H1 (cell line): ENCODE measurements around the gene TEX14. TPM values are rescaled to one million over a fixed set of nuclear protein-coding genes. Genes with fewer than 3 reads are reported as not detected.
"Not testable (repeated sequence)": the region's sequence is repeated elsewhere in the genome, so short reads cannot be mapped to it uniquely, and the experiment has no call there.

Experiments
- CTCF ChIA-PET: fragments of 300-600 bp; sonication (Branson Sonifier 250); formaldehyde crosslinking; loops from one replicate; lab custom pipeline; 2021; ENCODE audit not compliant: partially characterized antibody; lab: Charles Lee
- POLR2A ChIA-PET: fragments of 300-600 bp; sonication (Branson Sonifier 250); formaldehyde crosslinking; loops from one replicate; lab custom pipeline; 2021; ENCODE audit warnings: inconsistent platforms; ENCODE audit not compliant: partially characterized antibody; lab: Charles Lee
- DNase-seq, 2 experiments: peaks; one replicate each; pipeline versions ENCODE4 v3.0.0 to v3.0.0-alpha.2; 2010 to 2022; ENCODE audit warnings: low spot score in 2 of 2, low read depth in 1 of 2, mixed read lengths in 1 of 2
- FAIRE-seq: peaks from 2 replicates; lab custom pipeline; 2011; peaks lifted over from hg19 to GRCh38; lab: Jason Lieb, UNC
- H2AFZ ChIP-seq: 2 replicates; pipeline ENCODE4 v1.8.1; 2012; ENCODE audit warnings: low read length, inconsistent platforms
- H2AK5ac ChIP-seq: 2 replicates; pipeline ENCODE4 v1.6.1; 2013; ENCODE audit warnings: low read depth, low read length
- H2BK120ac ChIP-seq: replicated peaks from 2 replicates; pipeline ENCODE3; 2013; ENCODE audit warnings: low read depth, low read length, inconsistent platforms
- H2BK12ac ChIP-seq: 2 replicates; pipeline ENCODE4 v1.6.1; 2013; ENCODE audit warnings: low read depth, low read length
- H2BK15ac ChIP-seq: 2 replicates; pipeline ENCODE4 v1.6.1; 2013; ENCODE audit warnings: low read length
- H2BK20ac ChIP-seq: 2 replicates; pipeline ENCODE4 v1.6.1; 2013; ENCODE audit warnings: low read length
- H2BK5ac ChIP-seq: 2 replicates; pipeline ENCODE4 v1.6.1; 2013; ENCODE audit warnings: low read depth, low read length
- H3K14ac ChIP-seq: 2 replicates; pipeline ENCODE4 v1.6.1; 2013; ENCODE audit warnings: inconsistent platforms; ENCODE audit not compliant: insufficient read length
- H3K18ac ChIP-seq: 2 replicates; pipeline ENCODE4 v1.6.1; 2013; ENCODE audit warnings: low read length; ENCODE audit errors: extremely low read depth
- H3K23ac ChIP-seq: 2 replicates; pipeline ENCODE4 v1.6.1; 2013; ENCODE audit warnings: inconsistent platforms; ENCODE audit not compliant: insufficient read length
- H3K23me2 ChIP-seq: 2 replicates; pipeline ENCODE4 v1.6.1; 2013; ENCODE audit warnings: low read depth, low read length
- H3K27ac ChIP-seq: 2 replicates; pipeline ENCODE4 v1.6.1; 2011; ENCODE audit warnings: low read depth, low read length, inconsistent platforms
- H3K27me3 ChIP-seq, 4 experiments: replicated peaks in 1 of 4; 1 replicate in 1 of 4; 2 replicates in 3 of 4; pipeline versions ENCODE4 v1.6.1 to v1.8.1; 2011 to 2013; ENCODE audit warnings: low read length in 3 of 4, mild to moderate bottlenecking in 3 of 4, inconsistent platforms in 2 of 4, mixed read lengths in 2 of 4, moderate library complexity in 1 of 4; ENCODE audit not compliant: control insufficient read depth in 3 of 4, insufficient read depth in 3 of 4; ENCODE audit errors: extremely low read depth in 1 of 4
- H3K36me3 ChIP-seq, 4 experiments: 2 replicates each; pipeline versions ENCODE4 v1.6.1 to v1.8.1; 2011 to 2013; ENCODE audit warnings: mild to moderate bottlenecking in 4 of 4, low read length in 3 of 4, moderate library complexity in 2 of 4, control low read depth in 1 of 4, inconsistent platforms in 1 of 4; ENCODE audit not compliant: insufficient read depth in 4 of 4, control insufficient read depth in 2 of 4
- H3K4ac ChIP-seq: replicated peaks from 2 replicates; pipeline ENCODE3; 2013; ENCODE audit warnings: low read length, low read depth, mixed read lengths, inconsistent platforms; ENCODE audit not compliant: insufficient read length
- H3K4me1 ChIP-seq, 4 experiments: replicated peaks in 1 of 4; 1 replicate in 1 of 4; 2 replicates in 3 of 4; pipeline versions ENCODE4 v1.6.1 to v1.8.1; 2011 to 2013; ENCODE audit warnings: low read length in 3 of 4, inconsistent platforms in 2 of 4, mixed read lengths in 1 of 4; ENCODE audit not compliant: insufficient read depth in 4 of 4, control insufficient read depth in 3 of 4
- H3K4me2 ChIP-seq, 2 experiments: 2 replicates each; pipeline versions ENCODE4 v1.6.1 to v1.8.1; 2011 to 2013; ENCODE audit warnings: low read depth in 2 of 2, low read length in 2 of 2, control low read depth in 1 of 2, inconsistent platforms in 1 of 2, mild to moderate bottlenecking in 1 of 2; ENCODE audit not compliant: insufficient read depth in 1 of 2
- H3K4me3 ChIP-seq, 4 experiments: fragments of 200-600, 300-600 bp in 1 of 4; sonication (generic), shearing (Covaris generic), sonication (Bioruptor Twin) in 1 of 4; 2 replicates each; pipeline versions ENCODE4 v1.5.1 to v1.8.1; 2011 to 2016; ENCODE audit warnings: low read length in 4 of 4, low read depth in 3 of 4, control low read depth in 2 of 4, inconsistent platforms in 2 of 4, mild to moderate bottlenecking in 2 of 4, mixed read lengths in 1 of 4, moderate library complexity in 1 of 4; ENCODE audit not compliant: insufficient read depth in 2 of 4; ENCODE audit errors: extremely low read depth in 1 of 4
- H3K56ac ChIP-seq: replicated peaks from 2 replicates; pipeline ENCODE3; 2013; ENCODE audit warnings: low read depth, mild to moderate bottlenecking, mixed read lengths, low read length, inconsistent platforms; ENCODE audit not compliant: insufficient read length
- H3K79me1 ChIP-seq: 2 replicates; pipeline ENCODE4 v1.6.1; 2013; ENCODE audit warnings: low read depth, low read length, control low read depth
- H3K79me2 ChIP-seq, 2 experiments: 2 replicates each; pipeline versions ENCODE4 v1.6.1 to v1.8.1; 2012 to 2013; ENCODE audit warnings: low read length in 2 of 2, mild to moderate bottlenecking in 2 of 2, inconsistent platforms in 1 of 2; ENCODE audit not compliant: insufficient read depth in 2 of 2, control insufficient read depth in 1 of 2
- H3K9ac ChIP-seq, 4 experiments: replicated peaks in 1 of 4; 1 replicate in 1 of 4; 2 replicates in 3 of 4; pipeline versions ENCODE4 v1.6.1 to v1.8.1; 2011 to 2013; ENCODE audit warnings: low read depth in 3 of 4, low read length in 3 of 4, control low read depth in 2 of 4, mild to moderate bottlenecking in 2 of 4, moderate library complexity in 2 of 4, inconsistent platforms in 1 of 4; ENCODE audit errors: extremely low read depth in 1 of 4
- H3K9me3 ChIP-seq, 2 experiments: 2 replicates each; pipeline versions ENCODE4 v1.6.1 to v1.8.1; 2012 to 2013; ENCODE audit warnings: mild to moderate bottlenecking in 2 of 2, moderate library complexity in 2 of 2, control low read depth in 1 of 2, inconsistent platforms in 1 of 2, low read depth in 1 of 2, low read length in 1 of 2, mixed read lengths in 1 of 2; ENCODE audit not compliant: insufficient read depth in 2 of 2
- H4K20me1 ChIP-seq, 2 experiments: replicated peaks in 1 of 2; 2 replicates each; pipeline versions ENCODE3 to v1.8.1; 2011 to 2013; ENCODE audit warnings: inconsistent platforms in 2 of 2, low read length in 2 of 2, mild to moderate bottlenecking in 1 of 2; ENCODE audit not compliant: insufficient read depth in 2 of 2, control insufficient read depth in 1 of 2
- H4K5ac ChIP-seq: 2 replicates; pipeline ENCODE4 v1.6.1; 2013; ENCODE audit warnings: low read length, low read depth, mixed read lengths, inconsistent platforms; ENCODE audit not compliant: insufficient read length
- H4K8ac ChIP-seq: 2 replicates; pipeline ENCODE4 v1.8.0; 2013; ENCODE audit warnings: mild to moderate bottlenecking, moderate library complexity, low read length, inconsistent platforms; ENCODE audit not compliant: insufficient read depth; ENCODE audit errors: extremely low read depth
- H4K91ac ChIP-seq: replicated peaks from 2 replicates; pipeline ENCODE3; 2013; ENCODE audit warnings: low read length, mixed read lengths, inconsistent platforms; ENCODE audit not compliant: insufficient read length
- EGR1 ChIP-seq: IDR thresholded peaks from 2 replicates; pipeline ENCODE4 v1.6.1; 2011; ENCODE audit warnings: low read depth, low read length, borderline replicate concordance
- GABPA ChIP-seq: IDR thresholded peaks from 2 replicates; pipeline ENCODE4 v1.6.1; 2011; ENCODE audit warnings: mild to moderate bottlenecking, low read length, moderate library complexity, borderline replicate concordance; ENCODE audit not compliant: insufficient read depth
- KDM1A ChIP-seq: fragments of 200-600, 300-600 bp; sonication (generic); IDR thresholded peaks from 2 replicates; pipeline ENCODE4 v1.7.1; 2016; ENCODE audit warnings: mild to moderate bottlenecking, low read length, borderline replicate concordance
- SIN3A ChIP-seq, 2 experiments: IDR thresholded peaks in 1 of 2; conservative IDR thresholded peaks in 1 of 2; 2 replicates each; pipeline ENCODE4 v1.6.1; 2011 to 2012; ENCODE audit warnings: low read length in 2 of 2, improper control_type of control experiment in 1 of 2, low read depth in 1 of 2, mild to moderate bottlenecking in 1 of 2
- SUZ12 ChIP-seq: fragments of 200-600 bp; sonication (generic); IDR thresholded peaks from 2 replicates; pipeline ENCODE4 v1.6.1; 2012; ENCODE audit warnings: mild to moderate bottlenecking, inconsistent platforms, low read length, moderate library complexity, mixed read lengths
- TBP ChIP-seq: IDR thresholded peaks from 2 replicates; pipeline ENCODE4 v1.6.1; 2011; ENCODE audit warnings: low read depth, low read length, improper control_type of control experiment
- WGBS, 2 experiments: shearing (Covaris generic) in 1 of 2; methylation state at CpG; one replicate each; pipeline versions ENCODE4 v1.1.6 to v1.1.7; 2013 to 2015; ENCODE audit warnings: low lambda C conversion rate in 2 of 2, mixed read lengths in 2 of 2, inconsistent platforms in 1 of 2, low coverage in 1 of 2, missing lambda C conversion rate in 1 of 2; ENCODE audit not compliant: insufficient replicate concordance in 2 of 2, insufficient coverage in 1 of 2, insufficient read length in 1 of 2; ENCODE audit errors: extremely low coverage in 1 of 2, missing lambda C conversion rate in 1 of 2; 5-methylcytosine and 5-hydroxymethylcytosine counted together
- polyA plus RNA-seq, 7 experiments: library from polyadenylated mRNA; depleted of rRNA in 3 of 7; stranded (reverse) in 5 of 7; unstranded in 2 of 7; fragments of >200 nt in 5 of 7; fragments of 200-250 nt in 2 of 7; gene quantifications; 1 replicate in 5 of 7; 2 replicates in 1 of 7; 4 replicates in 1 of 7; pipeline versions ENCODE4 v1.2.1 to v1.2.3, GENCODE V29; 2011 to 2013; ENCODE audit warnings: missing spikeins in 2 of 7, mixed read lengths in 2 of 7
- total RNA-seq: library from RNA; stranded (reverse); fragmentation: NEBNext Ultra II Directional; extraction: Animal tissue kit (Norgen Biotek cat#: 25700); gene quantifications from 2 replicates; pipeline ENCODE4 v1.2.1, GENCODE V29; 2021

TEX14 gene
- total and polyA plus RNA-seq, 2 of the 8 experiments (the other 6 are each of a cell fraction or from before 2014, with no cell fraction given) = 0.83 to 2.5 TPM

GRCh38 chr17:58679263-58680037 is 12.4 kb downstream of the TEX14 start (continued):
- TF ChIP-seq SIN3A (conservative IDR thresholded peaks at IDR 0.05 in 1 of 2, IDR thresholded peaks at IDR 0.05 in 1 of 2; ENCODE audit: low read depth in 1 of 2, low read length in 2 of 2) = 0 out of 4 replicates have a peak, but pooled peaks of 1 of the 2 experiments have one; percentile 68
- TF ChIP-seq TBP = peak; percentile 96
- no peak for TF ChIP-seq GABPA
- TF ChIP-seq SUZ12 = no peak
- peak; percentile 66; the same call in 1 of the 2 replicates for TF ChIP-seq EGR1
- TF ChIP-seq KDM1A = no peak

- DNase-seq, H3K23me2 ChIP-seq, H3K4ac ChIP-seq, H2BK20ac ChIP-seq, H3K9me3 ChIP-seq, H3K79me1 ChIP-seq, H3K4me3 ChIP-seq, H3K27ac ChIP-seq, H2BK12ac ChIP-seq, H2BK120ac ChIP-seq, H3K18ac ChIP-seq, H2BK5ac ChIP-seq, H2BK15ac ChIP-seq, H3K14ac ChIP-seq, H4K8ac ChIP-seq, H4K5ac ChIP-seq, H2AFZ ChIP-seq, CTCF ChIA-PET, FAIRE-seq, H3K4me2 ChIP-seq, H4K20me1 ChIP-seq, H4K91ac ChIP-seq, H2AK5ac ChIP-seq, H3K23ac ChIP-seq, H3K27me3 ChIP-seq, H3K79me2 ChIP-seq, H3K36me3 ChIP-seq, H3K4me1 ChIP-seq, H3K9ac ChIP-seq, H3K56ac ChIP-seq: not testable (repeated sequence)
- WGBS, 2 experiments = 94% methylated on average over 5 of the region's 5 CpGs; no CpG with 5 or more reads in 1 of the 2 experiments
- POLR2A ChIA-PET = interaction anchor here (0.6 to 12.3 kb wide), 6 partner anchors 9 to 158 kb away, joined by 3 to 96 read pairs (median 6); no protein-coding TSS in a partner anchor
These were observed 13.6 kb downstream of the TEX14 start for GRCh38 chr17:58678287-58678686.
